ENCODE measurements around the gene GET3.
"Not testable (repeated sequence)": the region's sequence is repeated elsewhere in the genome, so short reads cannot be mapped to it uniquely, and the experiment has no call there.

The GET3 gene

DNA sequence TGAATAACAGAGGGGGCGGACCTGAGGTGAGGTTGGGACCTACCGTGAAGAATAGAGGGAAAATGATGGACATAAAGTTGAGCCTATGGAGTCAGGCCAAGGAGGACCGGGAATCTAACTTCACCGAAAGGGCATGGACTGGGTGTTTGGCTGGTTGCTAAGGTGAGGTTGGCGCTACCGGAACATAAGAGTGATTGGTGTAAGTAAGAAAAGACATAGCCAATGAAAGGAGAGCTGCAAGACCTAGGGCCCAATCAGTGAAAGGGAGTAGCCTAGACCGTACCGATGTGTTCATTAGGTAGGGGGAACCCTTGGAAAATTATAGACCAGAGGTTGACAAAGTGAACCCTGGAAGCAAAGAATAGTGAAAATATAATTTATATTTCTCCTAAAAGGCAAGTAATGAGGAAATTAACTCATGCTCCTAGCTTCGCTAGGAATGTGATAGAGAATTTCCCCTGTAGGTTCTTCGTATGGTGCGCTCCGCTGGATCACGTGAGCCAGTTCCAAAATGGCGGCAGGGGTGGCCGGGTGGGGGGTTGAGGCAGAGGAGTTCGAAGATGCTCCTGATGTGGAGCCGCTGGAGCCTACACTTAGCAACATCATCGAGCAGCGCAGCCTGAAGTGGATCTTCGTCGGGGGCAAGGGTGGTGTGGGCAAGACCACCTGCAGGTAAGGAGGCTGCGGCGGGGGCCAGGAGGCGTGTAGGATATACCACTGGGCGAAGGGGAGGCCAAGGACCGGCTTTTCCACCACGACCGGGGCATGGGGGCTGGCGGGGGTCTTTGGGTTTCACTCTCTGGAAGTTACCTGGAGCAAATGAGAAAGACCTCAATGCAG lies at the start of gene GET3:
Gene GET3, plus strand, starts transcription at position 503 of the 840 bp plus-strand sequence. Its CDS starts 9 bp downstream, at position 512.
- in situ Hi-C loops (cut with MboI; ENCODE audit: low sequenced_read_pairs) = no loop called here

DNA sequence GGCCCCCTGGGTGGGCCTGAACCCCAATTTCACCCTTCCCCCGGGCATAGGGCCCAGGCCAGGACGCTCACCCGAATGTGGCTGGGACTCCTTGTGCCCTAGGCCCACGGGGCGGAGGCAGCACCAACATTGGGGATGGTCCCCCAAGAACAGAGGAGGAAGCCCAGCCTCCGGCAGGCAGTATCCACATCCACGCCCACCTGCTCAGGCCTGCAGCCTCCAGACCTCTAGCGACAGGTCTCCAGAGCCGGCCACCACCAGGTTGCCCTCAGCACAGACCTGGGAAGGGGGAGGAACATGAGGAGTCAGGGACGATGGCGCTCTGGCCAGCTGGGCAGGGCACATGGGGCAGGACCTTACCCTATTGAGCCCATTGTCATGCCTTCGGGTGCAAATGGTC lies 48.3 kb upstream of the GET3 start:
- in situ Hi-C loops (cut with MboI; ENCODE audit: low sequenced_read_pairs) = no loop called here

DNA sequence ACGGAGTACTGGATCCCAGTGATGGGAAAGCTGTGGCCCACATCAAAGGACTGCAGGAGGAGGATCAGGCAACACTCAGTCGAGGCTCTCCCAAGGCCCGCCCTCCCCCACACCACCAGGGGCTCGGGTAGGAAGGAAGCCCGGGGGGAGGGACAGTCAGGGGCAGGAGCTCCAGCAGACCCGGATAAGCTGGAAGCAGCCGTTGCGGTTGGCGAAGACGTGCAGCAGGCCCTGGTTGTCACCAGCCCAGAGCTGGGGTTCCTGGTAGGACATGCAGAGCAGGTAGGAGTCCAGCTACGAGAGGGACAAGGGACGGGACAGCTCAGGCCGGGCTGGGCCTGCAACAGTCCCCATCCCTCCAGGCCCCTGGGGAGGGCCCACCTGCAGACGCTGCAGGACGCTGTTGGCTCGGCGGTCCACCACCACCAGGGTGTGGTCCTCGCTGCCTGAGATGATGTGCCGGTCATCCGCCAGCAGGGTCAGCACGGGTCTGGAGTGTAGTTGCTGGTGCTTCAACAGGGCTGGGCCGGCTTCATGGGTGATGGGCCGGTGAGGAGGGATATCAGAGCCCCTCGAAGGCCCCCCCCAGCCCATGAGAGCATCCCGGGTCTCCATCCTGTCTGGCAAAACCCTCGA lies 47.6 kb upstream of the GET3 start:
- in situ Hi-C loops (cut with MboI; ENCODE audit: low sequenced_read_pairs) = no loop called here

DNA sequence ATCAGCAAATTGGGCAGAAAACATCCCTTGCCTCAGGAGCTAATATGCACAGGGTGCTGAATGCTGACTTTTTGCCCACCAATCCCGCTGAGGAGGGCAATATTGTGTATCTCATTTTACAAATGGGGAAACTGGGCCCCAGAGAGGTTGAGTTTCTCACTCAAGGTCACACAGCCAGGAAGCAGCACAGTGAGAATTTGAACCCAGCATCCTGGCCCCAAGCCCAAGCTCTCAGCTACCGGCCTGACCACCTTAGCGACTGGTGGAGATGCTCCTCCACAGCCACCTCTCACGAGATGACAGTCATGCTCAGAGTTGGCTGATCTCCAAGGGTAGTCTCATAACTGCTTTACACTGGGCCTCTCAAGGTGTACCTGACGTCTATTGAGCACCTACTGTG lies 44.3 kb upstream of the GET3 start:
- in situ Hi-C loops (cut with MboI; ENCODE audit: low sequenced_read_pairs) = no loop called here

DNA sequence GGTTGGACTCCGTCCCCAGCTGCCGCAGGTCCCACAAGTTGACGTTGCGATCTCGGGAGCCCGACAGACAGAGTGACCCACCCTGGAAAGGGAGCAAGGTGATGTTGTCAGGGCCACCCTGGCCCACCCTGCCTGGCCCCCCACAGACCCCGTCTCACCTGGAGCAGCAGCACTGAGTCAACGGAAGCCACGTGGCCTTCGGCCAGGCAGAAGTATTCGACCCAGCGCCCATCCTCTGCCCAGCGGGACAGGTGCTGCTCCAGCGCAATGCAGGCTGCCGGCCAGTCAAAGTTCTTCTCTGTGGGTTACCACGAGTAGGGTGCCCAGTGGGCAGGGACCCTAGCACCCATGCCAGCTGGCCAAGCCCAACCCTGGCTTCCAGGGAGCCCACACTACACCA lies 42.7 kb upstream of the GET3 start:
- in situ Hi-C loops (cut with MboI; ENCODE audit: low sequenced_read_pairs) = no loop called here

DNA sequence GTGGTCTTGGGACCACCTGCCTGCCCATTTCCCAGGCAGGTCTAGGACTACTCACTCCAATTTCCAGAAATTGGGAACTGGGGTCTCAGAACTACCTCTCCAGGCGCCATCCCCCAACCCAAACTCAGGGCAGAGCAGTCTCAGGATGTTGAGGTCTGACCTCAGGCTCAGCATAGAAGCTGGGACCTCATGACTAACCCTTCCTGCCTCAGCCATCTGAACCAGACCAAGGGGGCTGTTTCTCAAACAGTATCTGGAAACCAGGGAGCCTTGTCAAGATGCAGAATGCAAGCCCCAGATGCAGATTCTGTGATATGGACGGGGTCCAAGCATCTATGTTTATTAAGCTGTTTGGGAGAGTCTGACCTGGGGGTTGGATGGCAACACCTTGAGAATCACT lies 42.2 kb upstream of the GET3 start:
- in situ Hi-C loops (cut with MboI; ENCODE audit: low sequenced_read_pairs) = no loop called here

DNA sequence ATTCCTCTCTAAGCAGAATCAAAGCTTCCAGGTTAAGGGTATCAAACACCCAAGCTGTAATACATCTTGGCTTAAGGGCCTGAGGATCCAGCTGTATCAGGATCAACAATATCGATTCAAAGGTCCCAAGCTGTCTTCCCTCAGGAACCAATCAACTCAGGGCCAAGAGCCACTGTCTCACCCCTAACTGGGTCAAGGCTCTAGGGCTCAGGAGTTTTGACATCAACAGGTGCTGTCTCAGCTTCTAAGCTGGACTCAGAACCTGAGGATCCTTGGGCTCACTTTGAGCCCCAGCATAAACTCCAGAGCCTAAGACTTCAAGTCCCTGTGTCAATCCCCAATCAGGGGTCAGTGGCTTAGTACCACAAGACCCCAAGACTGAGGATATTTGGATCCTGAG lies 41.8 kb upstream of the GET3 start:
- in situ Hi-C loops (cut with MboI; ENCODE audit: low sequenced_read_pairs) = no loop called here

DNA sequence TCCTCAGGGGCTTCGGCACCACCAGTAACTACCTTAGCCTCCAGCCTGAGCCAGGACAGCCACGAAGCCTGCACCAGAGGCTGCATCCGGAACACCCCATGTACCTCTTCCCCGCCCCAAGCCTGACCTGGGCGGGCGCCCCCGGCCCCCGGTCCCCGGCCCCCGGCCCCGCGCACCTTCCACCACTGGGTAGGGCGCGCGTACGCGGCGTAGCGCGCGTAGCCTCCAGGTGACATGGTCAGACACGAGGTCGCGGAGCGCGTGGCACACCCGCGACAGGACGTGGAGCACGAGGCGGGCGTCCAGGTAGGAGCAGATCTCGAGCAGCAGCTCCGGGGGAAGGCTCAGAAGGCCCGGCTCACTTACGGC lies 41.3 kb upstream of the GET3 start:
- in situ Hi-C loops (cut with MboI; ENCODE audit: low sequenced_read_pairs) = no loop called here

DNA sequence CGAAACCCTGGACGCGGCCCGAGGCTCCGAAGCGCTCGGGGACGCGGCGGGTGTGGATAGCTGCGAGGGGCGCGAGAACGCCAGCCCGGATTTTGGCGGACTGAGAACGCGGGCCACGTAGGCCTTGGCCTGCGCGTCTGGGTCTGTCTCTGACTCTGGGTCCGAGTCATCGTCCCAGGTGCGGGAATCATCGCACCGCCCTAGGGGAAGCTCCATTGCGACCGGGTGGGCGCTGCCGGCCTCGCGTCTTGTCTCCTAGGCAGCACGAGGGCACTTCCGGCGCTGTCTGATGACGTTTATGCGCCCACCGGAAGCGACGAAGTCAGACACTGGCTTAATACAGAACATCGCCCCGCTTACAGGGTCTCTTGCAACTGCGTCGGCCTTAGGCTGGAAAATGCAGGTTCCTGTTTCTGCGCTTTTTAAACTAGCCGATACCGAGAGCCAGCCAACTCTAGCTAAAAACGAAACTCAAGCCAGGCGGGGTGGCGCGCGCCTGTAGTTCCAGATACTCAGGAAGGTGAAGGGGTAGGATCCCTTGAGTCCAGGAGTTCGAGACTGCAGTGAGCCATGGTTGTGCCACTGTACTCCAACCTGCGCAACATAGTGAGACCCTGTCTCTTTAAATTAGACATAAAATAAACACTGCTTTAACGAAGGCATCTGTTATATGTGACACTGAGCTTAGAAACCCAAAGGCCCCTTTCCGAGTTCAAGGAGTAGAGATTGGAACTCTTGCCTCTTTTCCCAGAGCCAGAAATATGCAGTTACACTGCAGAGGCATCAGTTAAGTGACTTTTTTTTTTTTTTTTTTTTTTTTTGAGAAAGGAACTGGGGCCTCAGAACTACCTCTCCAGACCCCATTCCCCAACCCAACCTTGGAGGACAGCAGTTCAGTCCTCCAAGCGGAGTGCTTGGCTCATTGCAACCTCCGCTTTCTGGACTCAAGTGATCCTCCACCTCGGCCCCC lies 40.6 kb upstream of the GET3 start, which contains the start of gene FBXW9:
Gene FBXW9, minus strand, starts transcription at position 266 of the 970 bp plus-strand sequence. Its CDS starts 50 bp downstream, at position 216.
- in situ Hi-C loops (cut with MboI; ENCODE audit: low sequenced_read_pairs) = no loop called here

DNA sequence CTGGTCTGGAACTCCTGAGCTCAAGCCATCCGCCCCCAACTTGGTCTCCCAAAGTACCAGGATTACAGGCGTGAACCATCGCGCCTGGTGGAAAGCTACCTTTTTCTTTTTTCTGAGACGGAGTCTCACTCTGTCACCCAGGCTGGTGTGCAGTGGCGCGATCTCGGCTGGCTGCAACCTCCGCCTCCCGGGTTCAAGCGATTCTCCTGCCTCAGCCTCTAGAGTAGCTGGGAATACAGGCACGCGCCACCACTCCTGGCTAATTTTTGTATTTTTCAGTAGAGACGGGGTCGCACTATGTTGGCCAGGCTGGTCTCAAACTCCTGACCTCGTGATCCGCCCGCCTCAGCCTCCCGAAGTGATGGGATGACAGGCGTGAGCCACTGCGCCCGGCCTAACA lies 39.9 kb upstream of the GET3 start:
- in situ Hi-C loops (cut with MboI; ENCODE audit: low sequenced_read_pairs) = not testable (repeated sequence)

DNA sequence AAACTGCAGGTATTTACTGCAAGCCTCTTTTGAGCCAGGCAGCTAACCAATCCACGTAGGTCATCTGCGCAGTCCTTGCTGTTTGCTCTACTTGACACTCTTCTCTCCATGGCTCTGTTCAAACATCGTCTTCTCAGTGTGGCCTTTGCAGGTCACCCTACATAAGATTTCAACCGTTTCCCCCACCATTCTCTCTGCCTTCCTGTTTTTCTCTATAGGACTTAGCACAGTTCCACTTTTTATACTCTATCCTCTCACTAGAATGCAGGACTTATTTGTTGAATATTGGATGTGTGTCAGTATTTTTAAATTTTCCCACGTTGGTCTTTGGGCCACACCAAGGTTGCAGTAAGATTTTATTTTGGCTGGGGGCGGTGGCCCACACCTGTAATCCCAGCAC lies 39.2 kb upstream of the GET3 start:
- in situ Hi-C loops (cut with MboI; ENCODE audit: low sequenced_read_pairs) = no loop called here

DNA sequence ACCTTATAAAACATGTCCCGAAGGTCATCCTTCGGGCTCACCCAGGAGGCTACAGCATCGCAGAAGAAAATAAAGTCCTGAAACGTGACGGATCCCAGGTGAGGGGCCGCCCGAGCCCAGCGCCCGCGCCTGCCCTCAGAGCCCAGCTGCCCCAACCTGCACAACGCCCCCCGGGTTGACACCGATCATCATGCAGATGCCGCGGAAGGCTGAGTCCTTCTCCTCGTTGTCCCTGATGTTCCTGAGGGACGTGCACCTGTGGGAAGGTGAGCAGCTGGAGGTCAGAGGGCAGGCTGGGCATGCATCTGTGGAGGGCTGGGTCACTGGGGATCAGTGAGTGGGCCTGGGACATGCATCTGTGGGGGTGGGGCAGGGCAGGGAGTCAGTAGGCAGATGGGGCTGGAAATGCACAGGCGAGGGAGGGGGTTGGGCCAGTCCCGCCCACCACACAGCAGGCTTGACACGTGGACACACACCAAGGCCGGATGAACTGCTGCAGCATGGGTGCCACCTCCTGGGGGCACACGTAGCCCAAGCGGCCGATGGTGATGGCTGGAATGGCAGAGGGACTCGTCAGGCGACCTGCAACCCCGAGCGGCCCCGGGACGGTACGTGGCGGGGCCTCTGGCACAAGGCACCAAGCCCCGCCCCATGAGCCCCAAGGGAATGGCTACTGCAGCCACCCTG lies 35.6 kb upstream of the GET3 start:
- in situ Hi-C loops (cut with MboI; ENCODE audit: low sequenced_read_pairs) = no loop called here

DNA sequence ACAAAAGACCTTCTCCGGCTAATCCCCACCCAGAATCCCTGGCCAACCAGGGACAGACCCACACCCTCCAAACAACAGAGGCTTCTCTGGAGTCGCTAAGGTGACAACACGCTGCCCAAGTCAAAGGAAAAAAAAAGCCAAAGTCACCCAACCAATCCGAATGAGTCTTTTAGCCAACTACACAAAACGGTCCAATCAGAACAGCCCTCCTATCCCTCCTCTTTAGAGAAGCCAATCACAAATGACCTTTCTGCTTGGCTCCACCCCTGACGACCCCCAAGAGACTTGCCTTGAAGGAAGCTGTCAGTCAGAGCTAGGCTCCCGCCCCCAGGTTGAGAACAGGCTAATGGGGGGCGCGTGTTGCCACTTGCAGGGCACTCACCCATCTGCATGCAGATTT lies 34.3 kb upstream of the GET3 start:
- in situ Hi-C loops (cut with MboI; ENCODE audit: low sequenced_read_pairs) = no loop called here

DNA sequence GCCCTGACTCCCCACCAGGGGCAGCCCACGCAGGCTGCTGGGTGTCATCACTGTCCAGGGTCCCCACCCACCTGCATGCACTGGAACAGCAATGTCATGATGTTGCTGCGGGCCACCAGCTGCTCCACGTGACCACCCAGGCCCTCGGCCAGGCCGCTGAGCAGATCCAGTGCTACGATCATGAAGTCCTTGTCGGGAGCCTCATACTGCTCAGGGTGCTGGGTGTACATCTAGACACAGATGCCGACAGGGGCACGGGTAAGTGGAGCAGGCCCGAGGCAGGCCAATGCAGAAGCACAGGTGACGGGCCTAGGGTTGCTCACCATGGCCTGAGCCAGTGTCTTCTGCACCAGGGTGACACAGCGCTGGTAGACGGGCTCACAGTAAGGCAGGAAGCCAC lies 32.1 kb upstream of the GET3 start:
- in situ Hi-C loops (cut with MboI; ENCODE audit: low sequenced_read_pairs) = no loop called here

DNA sequence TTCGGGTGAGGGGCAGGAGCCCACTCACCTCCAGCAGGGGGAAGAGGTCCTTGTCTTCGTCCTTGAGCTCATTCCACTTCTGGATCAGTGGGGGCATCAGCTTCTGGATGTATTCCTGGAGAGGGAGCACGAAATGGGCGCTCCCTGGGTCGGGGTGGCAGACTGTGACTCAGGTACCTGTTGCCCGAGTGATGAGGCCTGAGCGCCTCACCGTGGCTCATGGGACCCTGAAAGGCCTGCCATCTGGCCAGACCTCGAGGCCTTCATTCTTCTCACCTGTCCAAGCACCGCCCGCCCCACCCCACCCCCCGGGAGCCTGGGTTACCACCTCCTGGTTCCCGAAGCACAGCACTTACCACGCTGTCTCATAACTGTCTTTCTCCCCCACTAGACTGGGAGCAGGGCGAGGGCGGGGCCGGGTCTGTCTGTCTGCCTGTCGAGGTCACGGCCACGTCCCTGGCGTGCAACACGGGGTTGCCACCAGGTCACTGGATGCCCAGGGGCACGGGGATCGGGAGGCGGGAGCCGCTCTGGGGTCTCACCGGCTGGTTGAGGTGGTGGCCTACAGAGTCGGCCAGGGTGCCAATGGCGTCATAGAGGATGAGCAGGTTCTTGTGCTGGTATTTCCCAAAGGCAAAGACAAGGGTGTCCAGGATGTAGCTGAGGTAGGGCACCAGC lies 31.5 kb upstream of the GET3 start:
- in situ Hi-C loops (cut with MboI; ENCODE audit: low sequenced_read_pairs) = no loop called here

DNA sequence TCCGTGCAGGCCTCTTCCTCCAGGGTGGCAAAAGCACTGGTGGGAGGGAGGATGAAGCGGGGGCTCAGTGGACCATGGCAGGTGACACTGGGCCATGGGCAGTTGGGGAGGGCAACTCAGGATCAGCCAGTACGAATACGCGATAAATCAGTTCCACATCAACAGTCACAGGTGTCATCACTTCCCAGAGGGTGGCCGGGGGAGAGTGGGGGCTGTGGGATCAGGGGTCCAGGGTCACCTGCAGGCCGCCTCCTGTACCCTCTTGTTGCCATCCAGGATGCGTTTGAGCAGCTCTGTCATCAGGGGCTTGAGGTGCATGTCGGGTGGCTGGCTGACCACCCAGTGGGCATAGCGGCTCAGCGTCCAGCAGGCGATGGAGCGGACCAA lies 31.0 kb upstream of the GET3 start:
- in situ Hi-C loops (cut with MboI; ENCODE audit: low sequenced_read_pairs) = no loop called here

DNA sequence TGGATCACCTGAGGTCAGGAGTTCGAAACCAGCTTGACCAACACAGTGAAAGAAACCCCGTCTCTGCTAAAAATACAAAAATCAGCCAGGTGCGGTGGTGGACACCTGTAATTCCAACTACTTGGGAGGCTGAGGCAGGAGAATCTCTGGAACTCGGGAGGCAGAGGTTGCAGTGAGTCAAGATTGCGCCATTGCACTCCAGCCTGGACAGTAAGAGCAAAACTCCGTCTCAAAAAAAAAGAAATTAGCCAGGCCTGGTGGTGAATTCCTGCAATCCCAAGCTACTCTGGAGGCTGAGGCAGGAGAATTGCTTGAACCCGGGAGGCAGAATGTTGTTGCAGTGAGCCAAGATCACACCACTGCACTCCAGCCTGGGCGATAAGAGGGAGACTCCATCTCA lies 28.7 kb upstream of the GET3 start:
- in situ Hi-C loops (cut with MboI; ENCODE audit: low sequenced_read_pairs) = no loop called here

DNA sequence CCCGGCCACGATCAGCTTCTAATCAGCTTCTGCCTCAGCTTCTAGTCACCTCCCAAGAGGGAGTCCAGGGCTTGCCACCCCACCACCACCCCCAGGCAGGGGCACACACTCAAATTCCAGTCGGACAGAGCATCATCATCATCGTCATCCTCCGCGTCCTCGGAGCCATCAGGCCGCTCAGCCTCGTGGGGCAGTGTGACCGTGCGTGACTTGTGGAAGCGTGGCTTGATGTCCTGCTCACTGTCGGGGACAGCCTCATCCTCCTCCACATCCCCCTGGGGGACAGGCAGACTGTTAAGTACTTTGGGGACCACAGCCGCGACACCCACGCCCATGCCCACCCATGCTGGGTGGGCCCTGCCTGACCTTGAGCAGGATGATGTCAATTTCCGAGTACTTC lies 26.1 kb upstream of the GET3 start:
- in situ Hi-C loops (cut with MboI; ENCODE audit: low sequenced_read_pairs) = no loop called here

DNA sequence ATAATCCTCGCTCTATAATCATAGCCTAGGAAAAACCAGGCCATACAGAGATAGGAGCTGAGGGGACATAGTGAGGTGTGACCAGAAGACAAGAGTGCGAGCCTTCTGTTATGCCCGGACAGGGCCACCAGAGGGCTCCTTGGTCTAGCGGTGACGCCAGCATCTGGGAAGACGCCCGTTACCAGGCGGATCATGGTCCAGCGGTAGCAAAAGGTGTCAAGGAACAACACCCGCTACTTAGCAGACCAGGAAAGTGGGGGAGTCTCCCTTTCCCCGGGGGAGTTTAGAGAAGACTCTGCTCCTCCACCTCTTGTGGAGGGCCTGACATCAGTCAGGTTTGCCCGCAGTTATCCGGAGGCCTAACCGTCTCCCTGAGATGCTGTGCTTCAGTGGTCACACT lies 25.2 kb upstream of the GET3 start:
- in situ Hi-C loops (cut with MboI; ENCODE audit: low sequenced_read_pairs) = not testable (repeated sequence)

DNA sequence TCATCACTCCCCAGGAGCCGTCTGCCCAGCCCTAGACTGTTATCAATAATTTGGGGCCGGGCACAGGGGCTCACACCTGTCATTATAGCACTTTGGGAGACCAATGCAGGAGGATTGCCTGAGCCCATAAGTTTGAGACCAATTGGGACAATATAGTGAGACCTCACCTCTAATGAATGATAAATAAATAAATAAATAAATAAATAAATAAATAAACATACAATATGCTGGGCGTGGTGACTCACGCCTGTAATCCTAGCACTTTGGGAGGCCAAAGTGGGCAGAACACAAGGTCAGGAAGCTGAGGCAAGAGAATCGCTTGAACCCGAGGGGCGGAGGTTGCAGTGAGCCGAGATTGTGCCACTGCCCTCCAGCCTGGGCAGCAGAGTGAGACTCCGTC lies 24.0 kb upstream of the GET3 start:
- in situ Hi-C loops (cut with MboI; ENCODE audit: low sequenced_read_pairs) = not testable (repeated sequence)

Measured in hTERT RPE-1 (cell line).